ENCODE measurements around the gene ATF7.

- TF ChIP-seq CTCF (conservative IDR thresholded peaks at IDR 0.05; ENCODE audit: low read depth, low read length) (no peak), EZH2 (IDR thresholded peaks at IDR 0.05; ENCODE audit: borderline replicate concordance, low read depth, low read length, poor library complexity, severe bottlenecking) (no peak)
These were observed 723 bp downstream of the ATF7 start for GRCh38 chr12:53625373-53625945.
